H1 (cell line): ENCODE data around the gene TAS2R39. TPM values are rescaled to one million over a fixed set of nuclear protein-coding genes. Genes with fewer than 3 reads are reported as not detected.

Experiments used
- CTCF ChIA-PET: fragments of 300-600 bp; sonication (Branson Sonifier 250); formaldehyde crosslinking; loops from one replicate; lab custom pipeline; 2021; ENCODE audit not compliant: partially characterized antibody; lab: Charles Lee
- POLR2A ChIA-PET: fragments of 300-600 bp; sonication (Branson Sonifier 250); formaldehyde crosslinking; loops from one replicate; lab custom pipeline; 2021; ENCODE audit warnings: inconsistent platforms; ENCODE audit not compliant: partially characterized antibody; lab: Charles Lee
- DNase-seq, 2 experiments: peaks; one replicate each; pipeline versions ENCODE4 v3.0.0 to v3.0.0-alpha.2; 2010 to 2022; ENCODE audit warnings: low spot score in 2 of 2, low read depth in 1 of 2, mixed read lengths in 1 of 2
- FAIRE-seq: peaks from 2 replicates; lab custom pipeline; 2011; peaks lifted over from hg19 to GRCh38; lab: Jason Lieb, UNC
- H2AFZ ChIP-seq: 2 replicates; pipeline ENCODE4 v1.8.1; 2012; ENCODE audit warnings: low read length, inconsistent platforms
- H2AK5ac ChIP-seq: 2 replicates; pipeline ENCODE4 v1.6.1; 2013; ENCODE audit warnings: low read depth, low read length
- H2BK120ac ChIP-seq: replicated peaks from 2 replicates; pipeline ENCODE3; 2013; ENCODE audit warnings: low read depth, low read length, inconsistent platforms
- H2BK12ac ChIP-seq: 2 replicates; pipeline ENCODE4 v1.6.1; 2013; ENCODE audit warnings: low read depth, low read length
- H2BK15ac ChIP-seq: 2 replicates; pipeline ENCODE4 v1.6.1; 2013; ENCODE audit warnings: low read length
- H2BK20ac ChIP-seq: 2 replicates; pipeline ENCODE4 v1.6.1; 2013; ENCODE audit warnings: low read length
- H2BK5ac ChIP-seq: 2 replicates; pipeline ENCODE4 v1.6.1; 2013; ENCODE audit warnings: low read depth, low read length
- H3K14ac ChIP-seq: 2 replicates; pipeline ENCODE4 v1.6.1; 2013; ENCODE audit warnings: inconsistent platforms; ENCODE audit not compliant: insufficient read length
- H3K18ac ChIP-seq: 2 replicates; pipeline ENCODE4 v1.6.1; 2013; ENCODE audit warnings: low read length; ENCODE audit errors: extremely low read depth
- H3K23ac ChIP-seq: 2 replicates; pipeline ENCODE4 v1.6.1; 2013; ENCODE audit warnings: inconsistent platforms; ENCODE audit not compliant: insufficient read length
- H3K23me2 ChIP-seq: 2 replicates; pipeline ENCODE4 v1.6.1; 2013; ENCODE audit warnings: low read depth, low read length
- H3K27ac ChIP-seq: 2 replicates; pipeline ENCODE4 v1.6.1; 2011; ENCODE audit warnings: low read depth, low read length, inconsistent platforms
- H3K27me3 ChIP-seq, 4 experiments: replicated peaks in 1 of 4; 1 replicate in 1 of 4; 2 replicates in 3 of 4; pipeline versions ENCODE4 v1.6.1 to v1.8.1; 2011 to 2013; ENCODE audit warnings: low read length in 3 of 4, mild to moderate bottlenecking in 3 of 4, inconsistent platforms in 2 of 4, mixed read lengths in 2 of 4, moderate library complexity in 1 of 4; ENCODE audit not compliant: control insufficient read depth in 3 of 4, insufficient read depth in 3 of 4; ENCODE audit errors: extremely low read depth in 1 of 4
- H3K36me3 ChIP-seq, 4 experiments: 2 replicates each; pipeline versions ENCODE4 v1.6.1 to v1.8.1; 2011 to 2013; ENCODE audit warnings: mild to moderate bottlenecking in 4 of 4, low read length in 3 of 4, moderate library complexity in 2 of 4, control low read depth in 1 of 4, inconsistent platforms in 1 of 4; ENCODE audit not compliant: insufficient read depth in 4 of 4, control insufficient read depth in 2 of 4
- H3K4ac ChIP-seq: replicated peaks from 2 replicates; pipeline ENCODE3; 2013; ENCODE audit warnings: low read length, low read depth, mixed read lengths, inconsistent platforms; ENCODE audit not compliant: insufficient read length
- H3K4me1 ChIP-seq, 4 experiments: replicated peaks in 1 of 4; 1 replicate in 1 of 4; 2 replicates in 3 of 4; pipeline versions ENCODE4 v1.6.1 to v1.8.1; 2011 to 2013; ENCODE audit warnings: low read length in 3 of 4, inconsistent platforms in 2 of 4, mixed read lengths in 1 of 4; ENCODE audit not compliant: insufficient read depth in 4 of 4, control insufficient read depth in 3 of 4
- H3K4me2 ChIP-seq, 2 experiments: 2 replicates each; pipeline versions ENCODE4 v1.6.1 to v1.8.1; 2011 to 2013; ENCODE audit warnings: low read depth in 2 of 2, low read length in 2 of 2, control low read depth in 1 of 2, inconsistent platforms in 1 of 2, mild to moderate bottlenecking in 1 of 2; ENCODE audit not compliant: insufficient read depth in 1 of 2
- H3K4me3 ChIP-seq, 4 experiments: fragments of 200-600, 300-600 bp in 1 of 4; sonication (generic), shearing (Covaris generic), sonication (Bioruptor Twin) in 1 of 4; 2 replicates each; pipeline versions ENCODE4 v1.5.1 to v1.8.1; 2011 to 2016; ENCODE audit warnings: low read length in 4 of 4, low read depth in 3 of 4, control low read depth in 2 of 4, inconsistent platforms in 2 of 4, mild to moderate bottlenecking in 2 of 4, mixed read lengths in 1 of 4, moderate library complexity in 1 of 4; ENCODE audit not compliant: insufficient read depth in 2 of 4; ENCODE audit errors: extremely low read depth in 1 of 4
- H3K56ac ChIP-seq: replicated peaks from 2 replicates; pipeline ENCODE3; 2013; ENCODE audit warnings: low read depth, mild to moderate bottlenecking, mixed read lengths, low read length, inconsistent platforms; ENCODE audit not compliant: insufficient read length
- H3K79me1 ChIP-seq: 2 replicates; pipeline ENCODE4 v1.6.1; 2013; ENCODE audit warnings: low read depth, low read length, control low read depth
- H3K79me2 ChIP-seq, 2 experiments: 2 replicates each; pipeline versions ENCODE4 v1.6.1 to v1.8.1; 2012 to 2013; ENCODE audit warnings: low read length in 2 of 2, mild to moderate bottlenecking in 2 of 2, inconsistent platforms in 1 of 2; ENCODE audit not compliant: insufficient read depth in 2 of 2, control insufficient read depth in 1 of 2
- H3K9ac ChIP-seq, 4 experiments: replicated peaks in 1 of 4; 1 replicate in 1 of 4; 2 replicates in 3 of 4; pipeline versions ENCODE4 v1.6.1 to v1.8.1; 2011 to 2013; ENCODE audit warnings: low read depth in 3 of 4, low read length in 3 of 4, control low read depth in 2 of 4, mild to moderate bottlenecking in 2 of 4, moderate library complexity in 2 of 4, inconsistent platforms in 1 of 4; ENCODE audit errors: extremely low read depth in 1 of 4
- H3K9me3 ChIP-seq, 2 experiments: 2 replicates each; pipeline versions ENCODE4 v1.6.1 to v1.8.1; 2012 to 2013; ENCODE audit warnings: mild to moderate bottlenecking in 2 of 2, moderate library complexity in 2 of 2, control low read depth in 1 of 2, inconsistent platforms in 1 of 2, low read depth in 1 of 2, low read length in 1 of 2, mixed read lengths in 1 of 2; ENCODE audit not compliant: insufficient read depth in 2 of 2
- H4K20me1 ChIP-seq, 2 experiments: replicated peaks in 1 of 2; 2 replicates each; pipeline versions ENCODE3 to v1.8.1; 2011 to 2013; ENCODE audit warnings: inconsistent platforms in 2 of 2, low read length in 2 of 2, mild to moderate bottlenecking in 1 of 2; ENCODE audit not compliant: insufficient read depth in 2 of 2, control insufficient read depth in 1 of 2
- H4K5ac ChIP-seq: 2 replicates; pipeline ENCODE4 v1.6.1; 2013; ENCODE audit warnings: low read length, low read depth, mixed read lengths, inconsistent platforms; ENCODE audit not compliant: insufficient read length
- H4K8ac ChIP-seq: 2 replicates; pipeline ENCODE4 v1.8.0; 2013; ENCODE audit warnings: mild to moderate bottlenecking, moderate library complexity, low read length, inconsistent platforms; ENCODE audit not compliant: insufficient read depth; ENCODE audit errors: extremely low read depth
- H4K91ac ChIP-seq: replicated peaks from 2 replicates; pipeline ENCODE3; 2013; ENCODE audit warnings: low read length, mixed read lengths, inconsistent platforms; ENCODE audit not compliant: insufficient read length
- BACH1 ChIP-seq: IDR thresholded peaks from 2 replicates; pipeline ENCODE4 v1.6.1; 2012; ENCODE audit warnings: low read length, improper control_type of control experiment
- CHD1 ChIP-seq: IDR thresholded peaks from 2 replicates; pipeline ENCODE4 v1.6.1; 2012; ENCODE audit warnings: low read depth, low read length, improper control_type of control experiment
- EZH2 ChIP-seq: fragments of 200-600 bp; sonication (generic); IDR thresholded peaks from 2 replicates; pipeline ENCODE4 v1.7.1; 2012; ENCODE audit warnings: low read depth, mild to moderate bottlenecking, moderate library complexity, low read length, inconsistent platforms; ENCODE audit not compliant: severe bottlenecking
- HDAC2 ChIP-seq, 2 experiments: fragments of 300-600 bp in 1 of 2; sonication (generic) in 1 of 2; IDR thresholded peaks; 2 replicates each; pipeline ENCODE4 v1.6.1; 2011 to 2012; ENCODE audit warnings: low read depth in 2 of 2, low read length in 2 of 2, mild to moderate bottlenecking in 2 of 2, moderate library complexity in 2 of 2, borderline replicate concordance in 1 of 2, inconsistent platforms in 1 of 2
- SIRT6 ChIP-seq: IDR thresholded peaks from one replicate; pipeline ENCODE4 v1.7.1; 2012; ENCODE audit warnings: low read length, inconsistent platforms
- SIX5 ChIP-seq: IDR thresholded peaks from 2 replicates; pipeline ENCODE4 v1.6.1; 2011; ENCODE audit warnings: mild to moderate bottlenecking, low read depth, low read length
- TAF1 ChIP-seq: IDR thresholded peaks from 2 replicates; pipeline ENCODE4 v1.6.1; 2011; ENCODE audit warnings: mild to moderate bottlenecking, low read depth, low read length
- TAF7 ChIP-seq: optimal IDR thresholded peaks from 2 replicates; pipeline ENCODE3; 2011; ENCODE audit warnings: low read depth, mild to moderate bottlenecking, inconsistent platforms, low read length, moderate library complexity, borderline replicate concordance
- ZNF274 ChIP-seq: IDR thresholded peaks from 2 replicates; pipeline ENCODE4 v1.7.0; 2012; ENCODE audit warnings: low read length, borderline replicate concordance; ENCODE audit errors: extremely low read depth
- WGBS, 2 experiments: shearing (Covaris generic) in 1 of 2; methylation state at CpG; one replicate each; pipeline versions ENCODE4 v1.1.6 to v1.1.7; 2013 to 2015; ENCODE audit warnings: low lambda C conversion rate in 2 of 2, mixed read lengths in 2 of 2, inconsistent platforms in 1 of 2, low coverage in 1 of 2, missing lambda C conversion rate in 1 of 2; ENCODE audit not compliant: insufficient replicate concordance in 2 of 2, insufficient coverage in 1 of 2, insufficient read length in 1 of 2; ENCODE audit errors: extremely low coverage in 1 of 2, missing lambda C conversion rate in 1 of 2; 5-methylcytosine and 5-hydroxymethylcytosine counted together
- polyA plus RNA-seq, 7 experiments: library from polyadenylated mRNA; depleted of rRNA in 3 of 7; stranded (reverse) in 5 of 7; unstranded in 2 of 7; fragments of >200 nt in 5 of 7; fragments of 200-250 nt in 2 of 7; gene quantifications; 1 replicate in 5 of 7; 2 replicates in 1 of 7; 4 replicates in 1 of 7; pipeline versions ENCODE4 v1.2.1 to v1.2.3, GENCODE V29; 2011 to 2013; ENCODE audit warnings: missing spikeins in 2 of 7, mixed read lengths in 2 of 7
- total RNA-seq: library from RNA; stranded (reverse); fragmentation: NEBNext Ultra II Directional; extraction: Animal tissue kit (Norgen Biotek cat#: 25700); gene quantifications from 2 replicates; pipeline ENCODE4 v1.2.1, GENCODE V29; 2021

The TAS2R39 gene
- total and polyA plus RNA-seq, 2 of the 8 experiments (the other 6 are each of a cell fraction or from before 2014, with no cell fraction given) = not detected

DNA sequence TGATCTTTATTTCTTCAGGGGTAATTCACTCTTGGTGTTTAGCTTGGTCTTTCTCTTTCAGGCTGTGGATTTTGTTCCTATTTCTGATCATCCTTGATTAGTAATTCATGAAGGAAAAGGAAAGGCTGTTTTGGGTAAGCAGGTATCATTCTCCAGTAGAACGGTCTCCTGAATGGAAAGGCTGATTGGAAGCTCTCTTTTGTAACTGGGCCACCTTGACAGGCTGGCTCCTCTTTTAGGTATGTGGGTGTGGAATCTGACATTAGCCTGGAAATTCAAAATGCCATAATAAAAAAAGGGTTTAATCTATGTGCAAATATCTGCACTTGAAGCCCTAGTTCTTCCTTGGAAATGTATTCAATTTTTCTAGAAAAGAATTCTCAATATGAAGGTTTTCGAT lies 18.9 kb downstream of the TAS2R39 start:
- H3K4ac ChIP-seq = no peak overlapping the region
- H3K14ac ChIP-seq = no peak overlapping the region
- no peak overlapping the region for H4K8ac ChIP-seq
- no peak overlapping the region for H4K5ac ChIP-seq
- H3K23ac ChIP-seq = no peak overlapping the region
- DNase-seq (no peak), FAIRE-seq (no peak)
- H2BK120ac ChIP-seq = no peak overlapping the region
- no peak overlapping the region for H3K27ac ChIP-seq
- H3K23me2 ChIP-seq = no peaks in the 10 kb centered on the region
- no peak overlapping the region for H3K18ac ChIP-seq
- no peaks in the 10 kb centered on the region for H3K36me3 ChIP-seq
- H3K4me1 ChIP-seq = 0 out of 7 replicates have a peak, but pooled peaks cover 0 to 3% (median 0%) of the 10 kb centered on the region in 4 experiments
- H3K79me2 ChIP-seq = no peaks in the 10 kb centered on the region
- H3K4me3 ChIP-seq = no peak overlapping the region
- H2BK12ac ChIP-seq = no peak overlapping the region
- 84% methylated on average over 2 of the region's 2 CpGs; no CpG with 5 or more reads in 1 of the 2 experiments for WGBS, 2 experiments
- no peak overlapping the region for H2BK20ac ChIP-seq
- H2BK15ac ChIP-seq = no peak overlapping the region
- no peak overlapping the region for H2AK5ac ChIP-seq
- no peaks in the 10 kb centered on the region for H3K9me3 ChIP-seq
- H3K56ac ChIP-seq = no peak overlapping the region
- no peak overlapping the region for H3K4me2 ChIP-seq
- H3K27me3 ChIP-seq = no peaks in the 10 kb centered on the region
- no peak overlapping the region for H4K91ac ChIP-seq
- CTCF ChIA-PET = interaction anchor here (0.7 to 3.7 kb wide), 6 partner anchors 9 to 194 kb away, joined by 3 to 43 read pairs (median 3); no protein-coding TSS in a partner anchor
- no peak overlapping the region for H2BK5ac ChIP-seq
- POLR2A ChIA-PET = no interaction called here
- H3K9ac ChIP-seq = no peak overlapping the region
- no peak overlapping the region for H2AFZ ChIP-seq
- no peaks in the 10 kb centered on the region for H3K79me1 ChIP-seq
- H4K20me1 ChIP-seq = no peaks in the 10 kb centered on the region
- TF ChIP-seq TAF1 = no peak
- TF ChIP-seq HDAC2 (IDR thresholded peaks at IDR 0.05; ENCODE audit: borderline replicate concordance in 1 of 2, low read depth in 2 of 2, low read length in 2 of 2) = no peak
- no peak for TF ChIP-seq TAF7
- TF ChIP-seq EZH2 = no peak
- TF ChIP-seq ZNF274 = no peak
- no peak for TF ChIP-seq BACH1
- TF ChIP-seq CHD1 = no peak
- TF ChIP-seq SIX5 = no peak
- no peak for TF ChIP-seq SIRT6
